MM.1S (cell line): ENCODE data around the gene OR2H1.

ENCODE experiments used
- EZH2 ChIP-seq: fragments of 300-600 bp; sonication (generic); optimal IDR thresholded peaks from 2 replicates; pipeline ENCODE3; 2017; ENCODE audit warnings: low read depth, mild to moderate bottlenecking, antibody characterized with exemption, low read length, mixed read lengths
- EZH2phosphoT487 ChIP-seq: fragments of 300-600 bp; sonication (generic); IDR thresholded peaks from 2 replicates; pipeline ENCODE4 v1.6.1; 2018; ENCODE audit warnings: antibody characterized with exemption, low read length
- TF ChIP-seq, protein P1 (sequence below): fragments of 300-600 bp; sonication (generic); IDR thresholded peaks from 2 replicates; pipeline ENCODE4 v1.5.1; 2016; ENCODE audit warnings: antibody characterized with exemption, low read length, mixed read lengths

DNA sequence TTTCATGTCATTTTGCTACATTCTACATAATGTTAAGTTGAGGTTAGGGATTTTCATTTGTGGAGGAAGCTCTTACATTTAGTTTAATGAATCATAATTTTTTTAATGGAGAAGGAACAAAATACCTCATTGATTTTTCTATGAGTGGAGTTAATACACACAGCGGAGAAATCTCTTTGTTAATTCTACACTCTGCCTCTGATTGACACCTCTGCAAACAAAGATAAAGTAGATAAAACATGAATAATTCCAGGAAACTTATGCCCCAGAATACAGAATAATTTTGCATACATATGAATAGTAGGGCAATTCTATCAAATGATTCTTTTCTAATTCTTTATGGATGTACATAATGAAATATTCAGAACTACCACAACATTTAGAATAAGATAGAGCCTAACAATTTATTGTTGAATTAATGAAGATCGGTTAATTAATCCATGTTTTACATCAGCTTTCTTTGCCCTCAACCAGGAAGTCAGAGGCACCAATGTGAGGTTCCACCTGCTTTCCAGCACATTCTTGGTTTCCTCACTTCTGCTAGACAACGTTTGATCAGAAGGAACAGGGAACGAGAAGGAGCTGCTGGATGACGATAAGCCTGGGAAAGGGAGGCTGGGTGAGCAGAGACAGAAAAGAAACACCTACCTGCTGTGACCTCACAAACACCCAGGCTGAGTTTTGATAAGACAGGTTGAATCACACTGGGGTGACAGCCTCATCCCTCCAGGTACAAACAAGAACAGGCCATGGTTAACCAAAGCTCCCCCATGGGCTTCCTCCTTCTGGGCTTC, 4.3 kb downstream of the OR2H1 start:
- TF ChIP-seq, protein P1, sequence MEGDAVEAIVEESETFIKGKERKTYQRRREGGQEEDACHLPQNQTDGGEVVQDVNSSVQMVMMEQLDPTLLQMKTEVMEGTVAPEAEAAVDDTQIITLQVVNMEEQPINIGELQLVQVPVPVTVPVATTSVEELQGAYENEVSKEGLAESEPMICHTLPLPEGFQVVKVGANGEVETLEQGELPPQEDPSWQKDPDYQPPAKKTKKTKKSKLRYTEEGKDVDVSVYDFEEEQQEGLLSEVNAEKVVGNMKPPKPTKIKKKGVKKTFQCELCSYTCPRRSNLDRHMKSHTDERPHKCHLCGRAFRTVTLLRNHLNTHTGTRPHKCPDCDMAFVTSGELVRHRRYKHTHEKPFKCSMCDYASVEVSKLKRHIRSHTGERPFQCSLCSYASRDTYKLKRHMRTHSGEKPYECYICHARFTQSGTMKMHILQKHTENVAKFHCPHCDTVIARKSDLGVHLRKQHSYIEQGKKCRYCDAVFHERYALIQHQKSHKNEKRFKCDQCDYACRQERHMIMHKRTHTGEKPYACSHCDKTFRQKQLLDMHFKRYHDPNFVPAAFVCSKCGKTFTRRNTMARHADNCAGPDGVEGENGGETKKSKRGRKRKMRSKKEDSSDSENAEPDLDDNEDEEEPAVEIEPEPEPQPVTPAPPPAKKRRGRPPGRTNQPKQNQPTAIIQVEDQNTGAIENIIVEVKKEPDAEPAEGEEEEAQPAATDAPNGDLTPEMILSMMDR: no peak
- TF ChIP-seq EZH2 (no peak), EZH2phosphoT487 (no peak)
